HFF-Myc (cell line): ENCODE data around the gene RPS6KA2.
A peak's percentile ranks its signal among the peaks of the same experiment; 100 is the strongest.
"Not testable (repeated sequence)": the region's sequence is repeated elsewhere in the genome, so short reads cannot be mapped to it uniquely, and the experiment has no call there.

ENCODE experiments used
- DNase-seq: peaks from one replicate; pipeline ENCODE4 v3.0.0-alpha.2; 2011; ENCODE audit warnings: low read depth; ENCODE audit errors: extremely low read depth
- H3K4me3 ChIP-seq: replicated peaks from 2 replicates; pipeline ENCODE4 v1.5.1; 2011; ENCODE audit warnings: low read depth, mild to moderate bottlenecking, control low read depth, low read length
- TF ChIP-seq, protein P1 (sequence below): IDR thresholded peaks from 2 replicates; pipeline ENCODE4 v1.5.1; 2012; ENCODE audit warnings: mild to moderate bottlenecking, low read depth, low read length, control low read depth; ENCODE audit errors: missing control alignments

The RPS6KA2 gene

DNA sequence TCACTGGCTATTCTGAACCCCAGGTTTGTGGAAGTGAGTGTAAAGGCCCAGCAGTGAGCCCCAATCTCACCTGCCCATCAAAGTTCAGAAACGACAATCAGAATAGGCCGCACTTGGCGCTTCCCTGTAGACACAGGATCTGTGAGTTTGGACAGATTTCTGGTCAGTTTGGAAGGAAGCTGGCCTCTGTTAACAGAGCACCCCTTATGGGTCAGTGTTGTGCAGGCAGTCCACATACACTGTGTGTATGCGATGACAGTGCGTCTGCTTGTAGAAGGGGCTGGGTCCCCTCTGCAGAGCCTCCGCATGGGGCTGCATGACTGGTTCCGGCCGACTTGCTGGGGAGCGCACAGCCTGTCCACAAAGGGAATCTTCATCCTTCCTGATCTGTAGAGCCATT lies 240.9 kb downstream of the RPS6KA2 start:
- DNase-seq = no peak
- no peak overlapping the region for H3K4me3 ChIP-seq
- TF ChIP-seq, protein P1, sequence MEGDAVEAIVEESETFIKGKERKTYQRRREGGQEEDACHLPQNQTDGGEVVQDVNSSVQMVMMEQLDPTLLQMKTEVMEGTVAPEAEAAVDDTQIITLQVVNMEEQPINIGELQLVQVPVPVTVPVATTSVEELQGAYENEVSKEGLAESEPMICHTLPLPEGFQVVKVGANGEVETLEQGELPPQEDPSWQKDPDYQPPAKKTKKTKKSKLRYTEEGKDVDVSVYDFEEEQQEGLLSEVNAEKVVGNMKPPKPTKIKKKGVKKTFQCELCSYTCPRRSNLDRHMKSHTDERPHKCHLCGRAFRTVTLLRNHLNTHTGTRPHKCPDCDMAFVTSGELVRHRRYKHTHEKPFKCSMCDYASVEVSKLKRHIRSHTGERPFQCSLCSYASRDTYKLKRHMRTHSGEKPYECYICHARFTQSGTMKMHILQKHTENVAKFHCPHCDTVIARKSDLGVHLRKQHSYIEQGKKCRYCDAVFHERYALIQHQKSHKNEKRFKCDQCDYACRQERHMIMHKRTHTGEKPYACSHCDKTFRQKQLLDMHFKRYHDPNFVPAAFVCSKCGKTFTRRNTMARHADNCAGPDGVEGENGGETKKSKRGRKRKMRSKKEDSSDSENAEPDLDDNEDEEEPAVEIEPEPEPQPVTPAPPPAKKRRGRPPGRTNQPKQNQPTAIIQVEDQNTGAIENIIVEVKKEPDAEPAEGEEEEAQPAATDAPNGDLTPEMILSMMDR = no peak

DNA sequence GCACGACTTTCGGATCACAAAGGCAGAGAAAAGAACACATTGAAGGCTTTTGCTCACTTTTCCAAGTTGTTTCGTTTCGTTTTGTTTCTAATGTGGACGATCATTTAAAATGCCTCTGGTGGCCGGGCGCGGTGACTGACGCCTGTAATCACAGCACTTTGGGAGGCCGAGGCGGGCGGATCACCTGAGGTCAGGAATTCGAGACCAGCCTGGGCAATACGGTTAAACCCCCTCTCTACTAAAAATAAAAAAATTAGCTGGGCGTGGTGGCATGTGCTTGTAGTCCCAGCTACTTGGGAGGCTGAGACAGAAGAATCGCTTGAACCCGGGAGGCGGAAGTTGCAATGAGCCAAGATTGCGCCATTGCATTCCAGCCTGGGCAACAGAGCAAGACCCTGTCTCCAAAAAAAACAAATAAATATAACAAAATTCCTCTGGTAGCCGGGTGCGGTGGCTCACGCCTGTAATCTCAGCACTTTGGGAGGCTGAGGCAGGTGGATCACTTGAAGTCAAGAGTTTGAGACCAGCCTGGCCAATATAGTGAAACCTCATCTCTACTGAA lies 243.2 kb downstream of the RPS6KA2 start:
- not testable (repeated sequence) for DNase-seq
- peak overlapping the region; percentile 70 for H3K4me3 ChIP-seq

DNA sequence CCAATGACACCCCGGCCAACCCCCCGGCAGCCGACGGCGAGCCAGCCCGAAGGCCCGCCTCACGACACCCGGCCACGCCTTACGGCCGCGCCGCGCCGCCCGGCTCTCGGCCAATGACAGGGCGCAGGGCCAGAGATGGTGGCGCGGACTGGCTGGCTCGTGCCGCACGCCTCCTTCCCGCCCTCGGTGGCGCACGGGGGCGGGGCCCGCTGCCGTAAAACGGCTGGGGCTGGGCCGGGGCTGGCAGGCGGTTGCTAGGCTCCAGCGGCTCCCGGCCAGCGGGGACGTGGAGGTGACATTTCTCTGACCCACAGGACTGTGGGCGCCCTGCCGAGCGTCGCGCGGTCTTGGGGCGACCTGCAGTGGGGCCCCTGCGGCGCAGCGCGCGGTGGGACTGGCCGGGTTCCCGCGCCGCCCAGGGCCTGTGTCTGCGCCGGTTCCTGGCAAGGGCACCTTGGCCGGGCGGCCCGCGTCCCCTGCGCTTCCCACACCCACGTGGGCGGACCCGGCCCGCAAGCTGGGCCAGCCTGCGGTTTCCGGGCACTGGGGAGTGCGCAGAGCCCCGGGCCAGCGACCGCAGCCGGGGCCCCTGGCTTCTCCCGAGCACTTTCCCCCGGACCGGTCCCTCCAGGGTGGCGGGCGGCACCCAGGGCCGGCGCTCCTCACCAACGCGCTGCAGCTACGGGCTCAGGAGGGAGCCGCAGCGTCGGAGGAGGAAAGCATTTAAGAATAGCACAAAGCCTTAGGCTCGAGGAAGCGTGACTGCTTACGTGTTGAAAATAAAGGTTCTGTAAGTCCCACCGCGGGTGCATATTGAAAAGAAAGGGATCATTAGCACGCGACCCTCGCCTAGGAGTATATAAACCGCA lies 243.9 kb downstream of the RPS6KA2 start, which contains the start of gene MPC1:
TSS of gene MPC1 (minus strand) at position 8 of the 869 bp plus-strand sequence. CDS start 64 bp downstream, outside the sequence.
- TF ChIP-seq, protein P1 = no peak
- peak within 1 kb of the TSS; percentile 70 for H3K4me3 ChIP-seq
- peak; percentile 78 for DNase-seq

DNA sequence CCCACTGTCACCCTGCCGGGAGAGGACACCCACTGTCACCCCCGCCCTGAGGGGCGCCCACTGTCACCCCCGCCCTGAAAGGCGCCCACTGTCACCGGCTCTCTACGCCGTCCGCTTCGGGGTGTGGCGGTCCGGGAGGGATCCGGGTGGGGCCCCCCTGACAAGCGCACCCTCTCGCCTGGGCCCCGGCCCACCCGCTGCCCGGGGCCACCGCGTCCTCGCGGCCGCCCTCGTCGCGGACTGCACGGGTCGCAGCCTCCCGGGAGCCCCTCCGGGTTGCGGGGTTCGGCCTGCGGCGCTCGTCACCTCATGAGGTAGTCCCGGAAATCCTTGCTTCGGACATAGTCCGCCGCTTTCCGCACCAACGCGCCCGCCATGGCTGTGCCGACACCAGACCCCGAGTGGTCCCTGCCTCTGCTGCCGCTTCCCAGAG lies 244.5 kb downstream of the RPS6KA2 start:
- no peak for DNase-seq
- peak overlapping the region; percentile 70 for H3K4me3 ChIP-seq
- TF ChIP-seq, protein P1 = no peak

DNA sequence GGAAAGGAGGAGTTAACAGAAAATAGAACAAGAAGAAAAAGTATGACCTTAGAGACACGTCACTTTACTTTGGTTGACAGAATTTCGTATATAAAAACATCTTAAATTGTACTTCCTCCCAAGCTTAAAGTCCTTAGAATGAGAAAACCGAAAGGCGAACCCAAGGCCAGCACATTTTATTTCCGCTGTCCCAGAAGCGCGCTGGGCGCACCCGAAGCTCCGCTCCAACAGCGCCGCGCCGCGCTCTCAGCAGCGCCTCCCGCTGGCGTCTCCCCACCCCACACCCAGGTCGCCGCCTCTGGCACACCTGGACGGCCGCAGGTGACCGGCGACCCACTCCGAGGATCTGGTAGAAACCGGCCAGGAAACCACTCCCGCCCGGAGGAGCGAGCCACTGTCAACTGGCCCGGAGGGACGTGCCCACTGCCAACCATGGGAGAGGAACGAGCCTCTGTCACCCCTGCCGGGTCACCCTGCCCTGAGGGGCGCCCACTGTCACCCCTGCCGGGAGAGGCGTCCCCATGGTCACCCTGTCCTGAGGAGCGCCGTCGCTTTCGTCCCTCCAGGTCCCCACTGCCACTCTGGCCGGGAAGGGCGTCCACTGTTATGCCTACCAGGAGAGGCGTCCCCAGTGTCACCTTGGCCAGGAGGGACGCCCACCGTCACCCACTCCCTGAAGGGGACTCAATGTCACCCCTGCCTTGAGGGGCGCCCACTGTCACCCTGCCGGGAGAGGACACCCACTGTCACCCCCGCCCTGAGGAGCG lies 245.1 kb downstream of the RPS6KA2 start:
- TF ChIP-seq, protein P1 = peak; percentile 71
- peak overlapping the region; percentile 70 for H3K4me3 ChIP-seq
- no peak for DNase-seq

DNA sequence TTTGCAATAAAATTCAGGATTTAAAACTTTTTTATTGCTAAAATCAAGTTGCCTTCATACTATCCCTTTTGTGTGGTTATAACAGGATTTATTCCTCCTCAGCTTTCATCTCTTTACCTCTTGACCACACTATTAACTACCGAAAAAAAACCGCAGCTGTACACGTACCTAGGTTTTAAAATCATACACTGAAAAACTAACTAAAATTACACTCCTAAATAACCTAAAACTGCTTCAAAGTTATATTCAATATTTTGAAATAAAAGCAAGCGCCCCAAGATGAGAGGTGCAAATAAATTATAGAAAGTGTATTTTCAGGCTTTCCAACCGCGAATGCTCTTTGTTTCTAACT lies 245.7 kb downstream of the RPS6KA2 start:
- TF ChIP-seq, protein P1 = no peak
- no peak for DNase-seq
- H3K4me3 ChIP-seq = peak overlapping the region; percentile 70

DNA sequence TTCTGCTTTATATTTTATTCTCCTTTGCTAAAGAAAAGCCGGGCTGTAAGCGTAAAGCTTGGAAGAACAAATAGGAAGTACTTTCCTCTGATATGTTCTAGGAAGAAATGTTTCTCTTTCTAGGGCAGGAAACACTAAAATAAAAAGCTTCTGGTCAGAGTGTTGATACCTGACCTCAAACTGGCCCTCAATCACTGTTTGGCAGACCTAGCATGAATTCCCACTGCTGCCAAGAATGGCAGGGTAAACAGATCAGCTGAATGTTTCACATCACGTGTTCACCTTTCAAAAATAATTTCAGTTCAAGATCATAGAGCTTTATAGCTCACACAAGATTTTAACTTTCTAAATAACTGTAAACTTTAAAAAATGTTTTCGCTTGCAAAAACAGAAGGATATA lies 247.3 kb downstream of the RPS6KA2 start:
- TF ChIP-seq, protein P1 = no peak

More for the DNA sequence above, 247.3 kb downstream of the RPS6KA2 start:
- no peak for DNase-seq
- H3K4me3 ChIP-seq = no peak overlapping the region
